HG02610 (cell line): ENCODE data around the gene LRRC2.
"Not testable (repeated sequence)": the region's sequence is repeated elsewhere in the genome, so short reads cannot be mapped to it uniquely, and the experiment has no call there.

Source experiments
- ATAC-seq: cut with Tn5 transposase; IDR thresholded peaks from one replicate; pipeline ENCODE4 v1.9.1; 2021; ENCODE audit warnings: mild to moderate bottlenecking, moderate library complexity; ENCODE audit not compliant: unreplicated experiment

LRRC2 gene

GRCh38 chr3:46584598-46585467, 18.7 kb upstream of the LRRC2 start:
- no peak for ATAC-seq

GRCh38 chr3:46580675-46581074, 14.6 kb upstream of the LRRC2 start:
- no peak for ATAC-seq

- no peak for ATAC-seq
Measured at GRCh38 chr3:46579756-46580286, 13.7 kb upstream of the LRRC2 start.

- ATAC-seq: no peak
Measured at GRCh38 chr3:46578973-46579755, 13.1 kb upstream of the LRRC2 start.

GRCh38 chr3:46577580-46578249, 11.6 kb upstream of the LRRC2 start:
- ATAC-seq: not testable (repeated sequence)

- ATAC-seq: no peak
Measured at GRCh38 chr3:46576879-46577278, 10.8 kb upstream of the LRRC2 start.

GRCh38 chr3:46576386-46576785, 10.3 kb upstream of the LRRC2 start:
- no peak for ATAC-seq

GRCh38 chr3:46575577-46576222, 9.6 kb upstream of the LRRC2 start:
- ATAC-seq: no peak

GRCh38 chr3:46574881-46575576, 8.9 kb upstream of the LRRC2 start:
- ATAC-seq: no peak

GRCh38 chr3:46574243-46574646, 8.1 kb upstream of the LRRC2 start:
- ATAC-seq: no peak

- no peak for ATAC-seq
Measured at GRCh38 chr3:46573701-46574100, 7.6 kb upstream of the LRRC2 start.

GRCh38 chr3:46571684-46572083, 5.6 kb upstream of the LRRC2 start:
- no peak for ATAC-seq

GRCh38 chr3:46565607-46566039, 479 bp downstream of the LRRC2 start:
- no peak for ATAC-seq

GRCh38 chr3:46565077-46565476, 1.0 kb downstream of the LRRC2 start:
- ATAC-seq: no peak

GRCh38 chr3:46564190-46565021, 1.7 kb downstream of the LRRC2 start:
- no peak for ATAC-seq

GRCh38 chr3:46561951-46562350, 4.2 kb downstream of the LRRC2 start:
- ATAC-seq: no peak

GRCh38 chr3:46561511-46561910, 4.6 kb downstream of the LRRC2 start:
- ATAC-seq: no peak

- ATAC-seq: no peak
Measured at GRCh38 chr3:46559091-46559704, 6.9 kb downstream of the LRRC2 start.
